Activated CD4-positive, alpha-beta T cell treated with anti-CD3 and anti-CD28 coated beads, Interleukin-2, amount 50 U/mL, for 24 hours (primary cell): ENCODE results near the gene TMEM51.

Source experiments
- DNase-seq, 2 donors: peaks; one replicate each; pipeline ENCODE4 v3.0.0-alpha.2; 2020; ENCODE audit warnings: low read depth in 1 of 2, low spot score in 1 of 2

TMEM51 gene

GRCh38 chr1:15244813-15245212 lies 91.3 kb downstream of the TMEM51 start:
- DNase-seq, result no peak

GRCh38 chr1:15245593-15246360 lies 92.2 kb downstream of the TMEM51 start:
- DNase-seq, result no peak

- no peak for DNase-seq
Measured at GRCh38 chr1:15246960-15247614, 93.5 kb downstream of the TMEM51 start, which contains the start of gene FHAD1. TSS of gene FHAD1 (plus strand) at chr1:15247223. CDS start at chr1:15251785, 4,562 bp downstream.

GRCh38 chr1:15248216-15248615 lies 94.7 kb downstream of the TMEM51 start:
- DNase-seq, result no peak

- peak in 1 of 2 donors; percentile 58 for DNase-seq
Measured at GRCh38 chr1:15249081-15249480, 95.5 kb downstream of the TMEM51 start.

GRCh38 chr1:15251857-15252835 lies 98.6 kb downstream of the TMEM51 start:
- no peak for DNase-seq

- no peak for DNase-seq
Measured at GRCh38 chr1:15254559-15254958, 101.0 kb downstream of the TMEM51 start.

- no peak for DNase-seq
Measured at GRCh38 chr1:15255582-15256149, 102.1 kb downstream of the TMEM51 start.

- no peak for DNase-seq
Measured at GRCh38 chr1:15256584-15256983, 103.0 kb downstream of the TMEM51 start.

GRCh38 chr1:15257309-15257708 lies 103.8 kb downstream of the TMEM51 start:
- DNase-seq, result no peak

- no peak for DNase-seq
Measured at GRCh38 chr1:15258833-15259621, 105.5 kb downstream of the TMEM51 start.

- DNase-seq, result no peak
Measured at GRCh38 chr1:15259622-15260007, 106.1 kb downstream of the TMEM51 start.

GRCh38 chr1:15260418-15261154 lies 107.0 kb downstream of the TMEM51 start:
- DNase-seq, result no peak

- no peak for DNase-seq
Measured at GRCh38 chr1:15261155-15262002, 107.8 kb downstream of the TMEM51 start.

- DNase-seq, result no peak
Measured at GRCh38 chr1:15262003-15262377, 108.4 kb downstream of the TMEM51 start.

GRCh38 chr1:15262706-15263105 lies 109.2 kb downstream of the TMEM51 start:
- DNase-seq, result no peak

GRCh38 chr1:15264769-15265168 lies 111.2 kb downstream of the TMEM51 start:
- no peak for DNase-seq
